Measurements from ENCODE around the gene SPIRE1. TPM values are rescaled to one million over a fixed set of nuclear protein-coding genes. Genes with fewer than 3 reads are reported as not detected.
"Not testable (repeated sequence)": the region's sequence is repeated elsewhere in the genome, so short reads cannot be mapped to it uniquely, and the experiment has no call there.

The SPIRE1 gene
- total and polyA plus RNA-seq, 2 donors = 12.9 to 22.6 TPM

GRCh38 chr18:12424252-12424651 lies 233.7 kb downstream of the SPIRE1 start:
- no peak for DNase-seq (ENCODE audit: extremely low spot score)
- 90% methylated on average over 4 of the region's 4 CpGs for WGBS
- no peaks in the 10 kb centered on the region for H3K36me3 ChIP-seq (ENCODE audit: insufficient read depth)
- no peak overlapping the region for H3K4me3 ChIP-seq (ENCODE audit: low read depth, low read length)
- H3K4me1 ChIP-seq (ENCODE audit: insufficient read depth) = no peaks in the 10 kb centered on the region
- no peak overlapping the region for H3K27ac ChIP-seq (ENCODE audit: low read depth)

- DNase-seq (ENCODE audit: extremely low spot score) = no peak
- Histone ChIP-seq H3K4me3 (ENCODE audit: low read depth, low read length) (no peak overlapping the region), H3K4me1 (ENCODE audit: insufficient read depth) (no peaks in the 10 kb centered on the region), H3K27ac (ENCODE audit: low read depth) (no peak overlapping the region), H3K36me3 (ENCODE audit: insufficient read depth) (no peaks in the 10 kb centered on the region)
- 90% methylated on average over 5 of the region's 5 CpGs for WGBS
Measured at GRCh38 chr18:12423820-12424219, 234.1 kb downstream of the SPIRE1 start.

GRCh38 chr18:12423393-12423792 lies 234.5 kb downstream of the SPIRE1 start:
- no peak for DNase-seq (ENCODE audit: extremely low spot score)
- WGBS = 95% methylated on average over 10 of the region's 10 CpGs
- Histone ChIP-seq H3K36me3 (ENCODE audit: insufficient read depth) (no peaks in the 10 kb centered on the region), H3K4me3 (ENCODE audit: low read depth, low read length) (no peak overlapping the region), H3K27ac (ENCODE audit: low read depth) (no peak overlapping the region), H3K4me1 (ENCODE audit: insufficient read depth) (no peaks in the 10 kb centered on the region)

GRCh38 chr18:12422936-12423335 lies 235.0 kb downstream of the SPIRE1 start:
- no peaks in the 10 kb centered on the region for H3K4me1 ChIP-seq (ENCODE audit: insufficient read depth)
- no peak overlapping the region for H3K4me3 ChIP-seq (ENCODE audit: low read depth, low read length)
- no peak overlapping the region for H3K27ac ChIP-seq (ENCODE audit: low read depth)
- WGBS = 89% methylated on average over 9 of the region's 9 CpGs
- no peak for DNase-seq (ENCODE audit: extremely low spot score)
- H3K36me3 ChIP-seq (ENCODE audit: insufficient read depth) = no peaks in the 10 kb centered on the region

GRCh38 chr18:12421732-12422131 lies 236.2 kb downstream of the SPIRE1 start:
- 83% methylated on average over 5 of the region's 5 CpGs for WGBS
- no peaks in the 10 kb centered on the region for H3K4me1 ChIP-seq (ENCODE audit: insufficient read depth)
- no peak for DNase-seq (ENCODE audit: extremely low spot score)

GRCh38 chr18:12420821-12421421 lies 237.0 kb downstream of the SPIRE1 start:
- DNase-seq (ENCODE audit: extremely low spot score) = peak; percentile 18
- Histone ChIP-seq H3K27ac (ENCODE audit: low read depth) (no peak overlapping the region), H3K4me1 (ENCODE audit: insufficient read depth) (no peaks in the 10 kb centered on the region), H3K4me3 (ENCODE audit: low read depth, low read length) (peak overlapping the region; percentile 57), H3K36me3 (ENCODE audit: insufficient read depth) (no peaks in the 10 kb centered on the region)
- WGBS = 28% methylated on average over 27 of the region's 27 CpGs

More at GRCh38 chr18:12421732-12422131, 236.2 kb downstream of the SPIRE1 start:
- Histone ChIP-seq H3K36me3 (ENCODE audit: insufficient read depth) (no peaks in the 10 kb centered on the region), H3K27ac (ENCODE audit: low read depth) (no peak overlapping the region), H3K4me3 (ENCODE audit: low read depth, low read length) (no peak overlapping the region)

GRCh38 chr18:12417687-12418086 lies 240.2 kb downstream of the SPIRE1 start:
- Histone ChIP-seq H3K4me3 (ENCODE audit: low read depth, low read length) (no peak overlapping the region), H3K4me1 (ENCODE audit: insufficient read depth) (no peaks in the 10 kb centered on the region), H3K27ac (ENCODE audit: low read depth) (no peak overlapping the region), H3K36me3 (ENCODE audit: insufficient read depth) (no peaks in the 10 kb centered on the region)
- WGBS = 75% methylated on average over 4 of the region's 4 CpGs
- no peak for DNase-seq (ENCODE audit: extremely low spot score)

GRCh38 chr18:12416098-12416729 lies 241.7 kb downstream of the SPIRE1 start:
- Histone ChIP-seq H3K36me3 (ENCODE audit: insufficient read depth) (no peaks in the 10 kb centered on the region), H3K4me3 (ENCODE audit: low read depth, low read length) (no peak overlapping the region), H3K27ac (ENCODE audit: low read depth) (no peak overlapping the region), H3K4me1 (ENCODE audit: insufficient read depth) (no peaks in the 10 kb centered on the region)
- 85% methylated on average over 5 of the region's 5 CpGs for WGBS
- DNase-seq (ENCODE audit: extremely low spot score) = no peak

GRCh38 chr18:12411456-12411855 lies 246.5 kb downstream of the SPIRE1 start:
- H3K27ac ChIP-seq (ENCODE audit: low read depth) = no peak overlapping the region
- H3K36me3 ChIP-seq (ENCODE audit: insufficient read depth) = no peaks in the 10 kb centered on the region
- 95% methylated on average over 2 of the region's 3 CpGs for WGBS
- H3K4me1 ChIP-seq (ENCODE audit: insufficient read depth) = no peaks in the 10 kb centered on the region
- no peak for DNase-seq (ENCODE audit: extremely low spot score)
- no peak overlapping the region for H3K4me3 ChIP-seq (ENCODE audit: low read depth, low read length)

- not testable (repeated sequence) for H3K4me1 ChIP-seq (ENCODE audit: insufficient read depth); H3K36me3 ChIP-seq (ENCODE audit: insufficient read depth); H3K27ac ChIP-seq (ENCODE audit: low read depth); DNase-seq (ENCODE audit: extremely low spot score); H3K4me3 ChIP-seq (ENCODE audit: low read depth, low read length)
- WGBS = 84% methylated on average over 9 of the region's 9 CpGs
Measured at GRCh38 chr18:12410747-12411146, 247.2 kb downstream of the SPIRE1 start.

GRCh38 chr18:12410081-12410481 lies 247.8 kb downstream of the SPIRE1 start:
- Histone ChIP-seq H3K4me1 (ENCODE audit: insufficient read depth) (no peaks in the 10 kb centered on the region), H3K36me3 (ENCODE audit: insufficient read depth) (no peaks in the 10 kb centered on the region), H3K27ac (ENCODE audit: low read depth) (no peak overlapping the region), H3K4me3 (ENCODE audit: low read depth, low read length) (no peak overlapping the region)
- WGBS = 86% methylated on average over 9 of the region's 9 CpGs
- DNase-seq (ENCODE audit: extremely low spot score) = no peak

GRCh38 chr18:12409469-12409868 lies 248.4 kb downstream of the SPIRE1 start:
- H3K4me3 ChIP-seq (ENCODE audit: low read depth, low read length) = no peak overlapping the region
- DNase-seq (ENCODE audit: extremely low spot score) = no peak
- no peaks in the 10 kb centered on the region for H3K4me1 ChIP-seq (ENCODE audit: insufficient read depth)
- H3K36me3 ChIP-seq (ENCODE audit: insufficient read depth) = no peaks in the 10 kb centered on the region
- H3K27ac ChIP-seq (ENCODE audit: low read depth) = no peak overlapping the region
- 73% methylated on average over 3 of the region's 3 CpGs for WGBS

- DNase-seq (ENCODE audit: extremely low spot score) = peak; percentile 21
- H3K27ac ChIP-seq (ENCODE audit: low read depth) = peak overlapping the region; percentile 48
- 6% methylated on average over 32 of the region's 32 CpGs for WGBS
Measured at GRCh38 chr18:12408247-12408869, 249.5 kb downstream of the SPIRE1 start.

More at GRCh38 chr18:12408247-12408869, 249.5 kb downstream of the SPIRE1 start:
- Histone ChIP-seq H3K36me3 (ENCODE audit: insufficient read depth) (no peaks in the 10 kb centered on the region), H3K4me3 (ENCODE audit: low read depth, low read length) (peak overlapping the region; percentile 63), H3K4me1 (ENCODE audit: insufficient read depth) (no peaks in the 10 kb centered on the region)

Measured in urinary bladder (tissue), 4 donors.